ENCODE measurements around the gene MRPL9.

DNA sequence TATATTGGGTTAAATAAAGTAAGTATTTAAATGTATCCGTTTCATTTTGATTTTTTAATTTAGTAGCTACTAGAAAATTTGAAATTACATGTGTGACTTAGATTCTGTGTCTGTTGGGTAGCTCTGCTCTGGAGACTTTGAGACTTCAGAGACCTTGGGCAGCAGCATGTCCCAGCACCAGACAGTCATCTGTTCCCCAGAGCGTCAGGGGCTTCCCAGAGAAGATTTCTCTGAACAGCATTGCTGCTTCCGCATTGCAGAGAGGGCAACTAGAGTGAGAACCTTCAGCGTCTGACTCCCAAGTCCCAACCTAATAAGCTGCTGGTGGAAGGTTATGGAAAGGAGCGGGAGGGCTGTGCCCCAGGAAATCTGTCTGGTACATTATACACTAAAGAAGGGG is 35.3 kb upstream of the MRPL9 start:
- TF ChIP-seq EZH2 (optimal IDR thresholded peaks at IDR 0.05; ENCODE audit: low read depth, low read length) (no peak), EZH2phosphoT487 (IDR thresholded peaks at IDR 0.05; ENCODE audit: low read length) (no peak)
- TF ChIP-seq, protein P1, sequence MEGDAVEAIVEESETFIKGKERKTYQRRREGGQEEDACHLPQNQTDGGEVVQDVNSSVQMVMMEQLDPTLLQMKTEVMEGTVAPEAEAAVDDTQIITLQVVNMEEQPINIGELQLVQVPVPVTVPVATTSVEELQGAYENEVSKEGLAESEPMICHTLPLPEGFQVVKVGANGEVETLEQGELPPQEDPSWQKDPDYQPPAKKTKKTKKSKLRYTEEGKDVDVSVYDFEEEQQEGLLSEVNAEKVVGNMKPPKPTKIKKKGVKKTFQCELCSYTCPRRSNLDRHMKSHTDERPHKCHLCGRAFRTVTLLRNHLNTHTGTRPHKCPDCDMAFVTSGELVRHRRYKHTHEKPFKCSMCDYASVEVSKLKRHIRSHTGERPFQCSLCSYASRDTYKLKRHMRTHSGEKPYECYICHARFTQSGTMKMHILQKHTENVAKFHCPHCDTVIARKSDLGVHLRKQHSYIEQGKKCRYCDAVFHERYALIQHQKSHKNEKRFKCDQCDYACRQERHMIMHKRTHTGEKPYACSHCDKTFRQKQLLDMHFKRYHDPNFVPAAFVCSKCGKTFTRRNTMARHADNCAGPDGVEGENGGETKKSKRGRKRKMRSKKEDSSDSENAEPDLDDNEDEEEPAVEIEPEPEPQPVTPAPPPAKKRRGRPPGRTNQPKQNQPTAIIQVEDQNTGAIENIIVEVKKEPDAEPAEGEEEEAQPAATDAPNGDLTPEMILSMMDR (IDR thresholded peaks at IDR 0.05; ENCODE audit: low read length), result no peak
